PFSK-1 (cell line): Measurements from ENCODE around the gene ALOX12. TPM values are rescaled to one million over a fixed set of nuclear protein-coding genes. Genes with fewer than 3 reads are reported as not detected.

Source experiments
- FOXP2 ChIP-seq: optimal IDR thresholded peaks from 2 replicates; pipeline ENCODE3; 2011; ENCODE audit warnings: borderline replicate concordance, control low read depth, inconsistent platforms; ENCODE audit not compliant: insufficient read depth; ENCODE audit errors: extremely low read length, extremely low read depth
- POLR2AphosphoS5 ChIP-seq: IDR thresholded peaks from 2 replicates; pipeline ENCODE4 v1.6.1; 2012; ENCODE audit warnings: low read depth, mild to moderate bottlenecking, control low read depth, low read length, moderate library complexity
- SIN3A ChIP-seq: IDR thresholded peaks from 2 replicates; pipeline ENCODE4 v1.6.1; 2012; ENCODE audit warnings: mild to moderate bottlenecking, low read length, moderate library complexity, borderline replicate concordance; ENCODE audit not compliant: insufficient read depth
- TAF1 ChIP-seq: IDR thresholded peaks from 2 replicates; pipeline ENCODE4 v1.6.1; 2012; ENCODE audit warnings: low read length, control low read depth, borderline replicate concordance; ENCODE audit not compliant: insufficient read depth
- polyA plus RNA-seq: library from polyadenylated mRNA; unstranded; fragments of >200 nt; gene quantifications from one replicate; pipeline ENCODE4 v1.2.1, GENCODE V29; 2012; ENCODE audit warnings: low read depth, missing spikeins; ENCODE audit not compliant: insufficient read length
- TF ChIP-seq, protein P1 (sequence below), 2 experiments: IDR thresholded peaks; 2 replicates each; pipeline versions ENCODE4 v1.6.1 to v1.8.0; 2011 to 2012; ENCODE audit warnings: low read depth in 2 of 2, low read length in 2 of 2, control low read depth in 1 of 2, inconsistent platforms in 1 of 2, mild to moderate bottlenecking in 1 of 2, moderate library complexity in 1 of 2; ENCODE audit not compliant: insufficient read depth in 1 of 2

The ALOX12 gene
- 1.0 TPM for polyA plus RNA-seq

DNA sequence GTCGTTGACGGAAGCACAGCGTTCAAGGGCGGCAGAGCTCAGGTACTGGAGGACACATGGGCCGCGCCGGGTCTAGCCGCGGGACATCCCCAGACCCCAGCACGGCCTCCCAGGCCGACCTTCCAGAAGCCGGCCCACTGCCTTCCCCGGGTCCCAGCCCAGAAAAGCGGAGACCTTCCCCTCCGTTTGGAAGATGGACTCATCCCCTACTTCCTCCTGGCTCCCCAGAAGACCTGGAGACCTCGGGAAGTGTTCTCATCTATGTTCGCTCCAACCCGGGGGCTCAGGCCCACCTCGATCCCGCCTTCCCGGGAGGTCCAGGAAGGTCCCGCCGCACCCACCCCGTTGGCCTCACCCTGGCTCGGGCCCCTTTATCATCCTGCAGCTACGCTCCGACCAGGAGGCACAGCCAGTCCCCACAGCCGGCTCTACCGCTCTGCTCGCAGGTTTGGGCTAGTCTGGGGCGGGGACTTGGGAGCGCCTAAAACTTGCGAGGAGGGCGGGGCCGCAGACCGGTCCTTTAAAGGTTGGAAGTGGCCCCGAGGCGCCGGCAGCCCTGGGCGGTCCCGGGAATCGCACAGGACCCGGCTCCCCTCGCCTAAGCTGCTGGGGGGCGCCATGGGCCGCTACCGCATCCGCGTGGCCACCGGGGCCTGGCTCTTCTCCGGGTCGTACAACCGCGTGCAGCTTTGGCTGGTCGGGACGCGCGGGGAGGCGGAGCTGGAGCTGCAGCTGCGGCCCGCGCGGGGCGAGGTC, at the start of gene ALOX12:
ALOX12 (plus strand) TSS at position 550 of the 756 bp plus-strand sequence; CDS start at position 619, 69 bp downstream.
- TF ChIP-seq, protein P1, sequence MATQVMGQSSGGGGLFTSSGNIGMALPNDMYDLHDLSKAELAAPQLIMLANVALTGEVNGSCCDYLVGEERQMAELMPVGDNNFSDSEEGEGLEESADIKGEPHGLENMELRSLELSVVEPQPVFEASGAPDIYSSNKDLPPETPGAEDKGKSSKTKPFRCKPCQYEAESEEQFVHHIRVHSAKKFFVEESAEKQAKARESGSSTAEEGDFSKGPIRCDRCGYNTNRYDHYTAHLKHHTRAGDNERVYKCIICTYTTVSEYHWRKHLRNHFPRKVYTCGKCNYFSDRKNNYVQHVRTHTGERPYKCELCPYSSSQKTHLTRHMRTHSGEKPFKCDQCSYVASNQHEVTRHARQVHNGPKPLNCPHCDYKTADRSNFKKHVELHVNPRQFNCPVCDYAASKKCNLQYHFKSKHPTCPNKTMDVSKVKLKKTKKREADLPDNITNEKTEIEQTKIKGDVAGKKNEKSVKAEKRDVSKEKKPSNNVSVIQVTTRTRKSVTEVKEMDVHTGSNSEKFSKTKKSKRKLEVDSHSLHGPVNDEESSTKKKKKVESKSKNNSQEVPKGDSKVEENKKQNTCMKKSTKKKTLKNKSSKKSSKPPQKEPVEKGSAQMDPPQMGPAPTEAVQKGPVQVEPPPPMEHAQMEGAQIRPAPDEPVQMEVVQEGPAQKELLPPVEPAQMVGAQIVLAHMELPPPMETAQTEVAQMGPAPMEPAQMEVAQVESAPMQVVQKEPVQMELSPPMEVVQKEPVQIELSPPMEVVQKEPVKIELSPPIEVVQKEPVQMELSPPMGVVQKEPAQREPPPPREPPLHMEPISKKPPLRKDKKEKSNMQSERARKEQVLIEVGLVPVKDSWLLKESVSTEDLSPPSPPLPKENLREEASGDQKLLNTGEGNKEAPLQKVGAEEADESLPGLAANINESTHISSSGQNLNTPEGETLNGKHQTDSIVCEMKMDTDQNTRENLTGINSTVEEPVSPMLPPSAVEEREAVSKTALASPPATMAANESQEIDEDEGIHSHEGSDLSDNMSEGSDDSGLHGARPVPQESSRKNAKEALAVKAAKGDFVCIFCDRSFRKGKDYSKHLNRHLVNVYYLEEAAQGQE (IDR thresholded peaks at IDR 0.05; ENCODE audit: insufficient read depth in 1 of 2, low read depth in 2 of 2, low read length in 2 of 2): no peak
- TF ChIP-seq POLR2AphosphoS5: no peak
- TF ChIP-seq FOXP2: no peak
- no peak for TF ChIP-seq TAF1
- no peak for TF ChIP-seq SIN3A

DNA sequence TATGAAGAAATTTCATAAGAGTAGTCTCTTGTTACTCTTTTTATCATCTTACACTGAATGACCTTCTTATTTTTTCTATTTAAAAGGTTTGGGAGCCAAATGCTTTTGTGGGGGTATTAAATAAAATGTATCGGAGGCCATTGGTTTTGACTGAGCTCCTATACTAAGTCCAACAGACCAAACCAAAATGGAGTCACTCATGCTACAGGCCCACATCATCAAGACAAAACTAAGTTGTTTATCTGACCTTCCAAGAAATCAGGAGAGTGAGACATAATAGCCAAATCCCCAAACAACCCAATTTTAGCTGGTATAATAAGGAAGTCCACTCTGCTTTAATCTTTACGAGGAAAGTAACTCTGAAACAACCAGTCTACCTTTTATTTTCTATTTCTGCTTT, 48.1 kb upstream of the ALOX12 start:
- TF ChIP-seq TAF1 (no peak), FOXP2 (no peak)
- TF ChIP-seq, protein P1 (IDR thresholded peaks at IDR 0.05; ENCODE audit: insufficient read depth in 1 of 2, low read depth in 2 of 2, low read length in 2 of 2): no peak

DNA sequence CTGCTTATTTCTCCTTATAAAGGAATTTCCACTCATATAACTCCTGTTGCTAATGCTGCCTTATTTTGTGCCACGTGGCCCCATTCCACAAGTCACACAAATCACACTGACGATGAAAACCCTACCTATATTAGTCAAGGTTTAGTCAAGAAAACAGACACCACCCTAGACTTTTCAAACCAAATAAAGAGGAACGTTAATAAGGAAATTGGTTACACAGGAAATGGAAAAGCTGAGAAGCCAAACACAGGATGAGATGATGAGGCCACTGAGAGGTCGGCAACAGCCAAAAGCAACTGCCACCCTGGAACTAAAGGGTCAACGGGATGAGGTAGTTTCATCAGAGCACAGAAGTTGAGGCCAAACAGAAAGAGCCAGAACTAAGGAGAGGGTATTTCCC, 47.3 kb upstream of the ALOX12 start:
- TF ChIP-seq, protein P1 (IDR thresholded peaks at IDR 0.05; ENCODE audit: insufficient read depth in 1 of 2, low read depth in 2 of 2, low read length in 2 of 2): no peak
- TF ChIP-seq POLR2AphosphoS5 (no peak), TAF1 (no peak), FOXP2 (no peak), SIN3A (no peak)

DNA sequence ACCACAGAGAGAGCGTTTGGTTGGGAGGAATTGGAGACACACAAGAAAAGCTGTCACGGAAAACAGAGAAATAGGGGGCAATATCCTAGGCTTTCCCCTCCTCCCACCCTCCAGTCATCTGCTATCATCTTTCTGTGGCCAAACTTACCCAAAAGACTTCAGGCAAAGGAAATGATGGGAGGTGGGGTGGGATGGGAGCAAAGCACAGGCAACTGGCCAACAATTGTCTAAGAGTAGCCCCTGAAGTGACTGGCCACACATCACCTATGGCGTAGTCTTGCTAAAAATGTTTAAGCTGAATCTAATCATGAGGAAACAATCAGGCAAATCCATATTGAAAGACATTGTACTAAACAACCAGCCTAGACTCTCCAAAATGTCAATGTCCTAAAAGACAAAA, 46.9 kb upstream of the ALOX12 start:
- TF ChIP-seq SIN3A (no peak), POLR2AphosphoS5 (no peak), TAF1 (no peak), FOXP2 (no peak)
- TF ChIP-seq, protein P1 (IDR thresholded peaks at IDR 0.05; ENCODE audit: insufficient read depth in 1 of 2, low read depth in 2 of 2, low read length in 2 of 2): no peak

DNA sequence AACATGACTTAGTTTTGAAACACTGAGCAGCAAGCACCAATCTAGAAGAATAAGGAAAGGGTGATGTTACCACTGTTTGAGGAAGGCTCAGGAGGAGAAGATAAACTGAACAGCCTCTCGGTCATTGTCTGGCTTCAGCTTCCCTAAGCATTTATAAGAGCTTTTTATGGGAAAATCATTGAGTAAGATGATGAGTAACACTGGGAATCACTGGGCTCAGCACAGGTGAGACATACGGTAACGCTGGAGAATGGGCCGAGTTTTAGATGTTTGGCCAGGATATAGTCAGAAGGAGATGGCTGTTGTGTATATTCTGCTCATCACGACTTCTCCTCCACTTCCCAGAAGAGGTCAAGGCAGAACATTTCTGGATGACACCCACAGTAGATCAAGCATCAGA, 42.2 kb upstream of the ALOX12 start:
- no peak for TF ChIP-seq POLR2AphosphoS5
